T-cell (primary cell): ENCODE data around the gene S100A2. TPM values are rescaled to one million over a fixed set of nuclear protein-coding genes. Genes with fewer than 3 reads are reported as not detected.

Experiments
- ATAC-seq, 4 experiments: fragments of 200-7000 bp in 3 of 4; fragments of 150-1000 bp in 1 of 4; cut with Tn5 transposase; replicated peaks in 1 of 4; 1 replicate in 3 of 4; 2 replicates in 1 of 4; pipeline ENCODE4 v1.10.0; 2021; ENCODE audit warnings: moderate library complexity in 3 of 4, mild to moderate bottlenecking in 2 of 4, moderate number of reproducible peaks in 1 of 4
- CTCF ChIA-PET, 2 donors: fragments of 300-600 bp; sonication (Branson Sonifier 250); formaldehyde crosslinking; loops; one replicate each; lab custom pipeline; 2022; ENCODE audit warnings: antibody characterized with exemption in 2 of 2; lab: Charles Lee
- POLR2A ChIA-PET, 2 donors: fragments of 300-600 bp; sonication (Branson Sonifier 250); formaldehyde crosslinking; loops; one replicate each; lab custom pipeline; 2022; ENCODE audit warnings: antibody characterized with exemption in 2 of 2; lab: Charles Lee
- DNase-seq, 35 experiments: peaks; one replicate each; pipeline versions ENCODE4 v3.0.0 to v3.0.0-alpha.2; 2013 to 2023
- H3K27ac ChIP-seq: one replicate; pipeline ENCODE4 v1.5.1; 2013; ENCODE audit warnings: low read length
- H3K27me3 ChIP-seq, 2 experiments: replicated peaks in 1 of 2; 1 replicate in 1 of 2; 2 replicates in 1 of 2; pipeline versions ENCODE4 v1.6.1 to v1.7.0; 2013; ENCODE audit warnings: low read length in 1 of 2, mixed read lengths in 1 of 2; ENCODE audit not compliant: control insufficient read depth in 2 of 2, insufficient read depth in 2 of 2; ENCODE audit errors: extremely low read depth in 1 of 2
- H3K36me3 ChIP-seq, 2 donors: 1 replicate in 1 of 2; 2 replicates in 1 of 2; pipeline versions ENCODE4 v1.6.1 to v1.7.0; 2013; ENCODE audit warnings: low read length in 1 of 2; ENCODE audit not compliant: control insufficient read depth in 2 of 2, insufficient read depth in 1 of 2; ENCODE audit errors: extremely low read depth in 1 of 2
- H3K4me1 ChIP-seq, 2 experiments: 1 replicate in 1 of 2; 2 replicates in 1 of 2; pipeline versions ENCODE4 v1.6.1 to v1.7.0; 2013; ENCODE audit warnings: low read length in 2 of 2, mixed read lengths in 1 of 2; ENCODE audit not compliant: insufficient read depth in 2 of 2, control insufficient read depth in 1 of 2; ENCODE audit errors: extremely low read depth in 1 of 2
- H3K4me3 ChIP-seq, 2 donors: 1 replicate in 1 of 2; 2 replicates in 1 of 2; pipeline versions ENCODE4 v1.5.1 to v1.7.0; 2013; ENCODE audit warnings: mild to moderate bottlenecking in 2 of 2, low read length in 1 of 2, moderate library complexity in 1 of 2; ENCODE audit not compliant: control insufficient read depth in 1 of 2; ENCODE audit errors: extremely low read depth in 1 of 2
- H3K9me3 ChIP-seq: 2 replicates; pipeline ENCODE4 v1.7.0; 2013
- H3K27ac Mint-ChIP-seq, 2 donors: one replicate each; pipeline ENCODE4 v1.8.0; 2020 to 2021; ENCODE audit warnings: mild to moderate bottlenecking in 2 of 2, mixed read lengths in 2 of 2
- H3K27me3 Mint-ChIP-seq, 2 donors: one replicate each; pipeline ENCODE4 v1.8.0; 2021 to 2022; ENCODE audit warnings: mixed read lengths in 2 of 2
- H3K36me3 Mint-ChIP-seq: one replicate; pipeline ENCODE4 v1.8.0; 2021; ENCODE audit warnings: mixed read lengths
- H3K4me1 Mint-ChIP-seq, 3 donors: one replicate each; pipeline ENCODE4 v1.8.0; 2020 to 2022; ENCODE audit warnings: mixed read lengths in 3 of 3, mild to moderate bottlenecking in 1 of 3
- H3K4me3 Mint-ChIP-seq, 3 donors: one replicate each; pipeline ENCODE4 v1.8.0; 2020 to 2022; ENCODE audit warnings: mild to moderate bottlenecking in 3 of 3, mixed read lengths in 3 of 3, moderate library complexity in 3 of 3
- H3K9me3 Mint-ChIP-seq, 3 donors: one replicate each; pipeline ENCODE4 v1.8.0; 2020 to 2022; ENCODE audit warnings: mixed read lengths in 3 of 3
- WGBS: methylation state at CpG from one replicate; pipeline ENCODE4 v1.1.5; 2013; ENCODE audit warnings: missing lambda C conversion rate; ENCODE audit not compliant: insufficient coverage; 5-methylcytosine and 5-hydroxymethylcytosine counted together
- total RNA-seq, 35 experiments: library from RNA in 6 of 35; stranded (reverse) in 6 of 35; fragments of 120-200 nt in 1 of 35; gene quantifications; one replicate each; pipeline versions ENCODE4 v1.2.1 to v1.2.4 and lab custom pipeline; 2013 to 2026

Gene S100A2
- total RNA-seq, 5 donors from 2014 or later (not counting 1 experiment from before 2014, with no cell fraction given): 0.66 TPM; not detected in 4

GRCh38 chr1:153561466-153561985, 4.1 kb downstream of the S100A2 start:
- H3K4me1 Mint-ChIP-seq: peaks cover 9 to 14% (median 12%) of the 10 kb centered on the region in 3 donors
- CTCF ChIA-PET: interaction anchor here in 1 of 2 donors (1.2 kb wide), 1 partner anchor 51 kb away, joined by 3 read pairs; no protein-coding TSS in a partner anchor
- no peak overlapping the region for H3K27ac Mint-ChIP-seq

GRCh38 chr1:153560771-153561465, 4.7 kb downstream of the S100A2 start:
- Mint-ChIP-seq H3K4me1 (peaks cover 5 to 8% (median 7%) of the 10 kb centered on the region in 3 donors), H3K27ac (no peak overlapping the region), H3K9me3 (no peaks in the 10 kb centered on the region), H3K4me3 (no peak overlapping the region), H3K36me3 (no peaks in the 10 kb centered on the region), H3K27me3 (no peaks in the 10 kb centered on the region)
- DNase-seq (no peak), ATAC-seq (no peak)
- Histone ChIP-seq H3K4me1 (peaks cover 0 to 7% of the 10 kb centered on the region in 2 experiments), H3K36me3 (no peaks in the 10 kb centered on the region), H3K27me3 (no peaks in the 10 kb centered on the region), H3K27ac (no peak overlapping the region), H3K4me3 (no peak overlapping the region), H3K9me3 (no peaks in the 10 kb centered on the region)
- CTCF ChIA-PET: no interaction called here
- WGBS: 84% methylated on average over 3 of the region's 10 CpGs
- POLR2A ChIA-PET: no interaction called here

More at GRCh38 chr1:153561466-153561985, 4.1 kb downstream of the S100A2 start:
- DNase-seq: no peak
- POLR2A ChIA-PET: no interaction called here
- 96% methylated on average over 3 of the region's 3 CpGs for WGBS
- Histone ChIP-seq H3K27me3 (no peaks in the 10 kb centered on the region), H3K4me3 (no peak overlapping the region), H3K4me1 (peaks cover 0 to 13% of the 10 kb centered on the region in 2 experiments), H3K9me3 (no peaks in the 10 kb centered on the region), H3K36me3 (no peaks in the 10 kb centered on the region), H3K27ac (no peak overlapping the region)
- H3K36me3 Mint-ChIP-seq: no peaks in the 10 kb centered on the region
- no peaks in the 10 kb centered on the region for H3K9me3 Mint-ChIP-seq
- H3K4me3 Mint-ChIP-seq: no peak overlapping the region
- no peaks in the 10 kb centered on the region for H3K27me3 Mint-ChIP-seq
- no peak for ATAC-seq

DNA sequence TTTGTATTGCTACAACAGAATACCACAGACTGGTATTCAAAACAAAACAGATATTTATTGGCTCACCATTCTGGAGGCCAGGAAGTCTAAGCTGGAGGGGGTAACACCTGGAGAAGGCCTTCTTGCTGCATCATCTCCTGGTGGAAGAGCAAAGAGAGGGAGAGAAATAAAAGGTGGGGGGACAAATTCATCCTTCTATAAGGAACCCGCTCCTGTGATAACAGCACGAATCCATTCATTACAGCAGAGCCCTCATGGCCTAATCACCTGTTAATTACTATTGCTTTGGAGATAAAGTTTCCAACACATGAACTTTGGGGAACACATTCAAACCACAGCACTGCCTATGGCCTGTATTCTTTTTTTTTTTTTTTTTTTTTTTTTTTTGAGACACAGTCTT, 5.4 kb downstream of the S100A2 start:
- DNase-seq (no peak), ATAC-seq (no peak)
- ChIA-PET CTCF (no interaction called here), POLR2A (no interaction called here)
- Mint-ChIP-seq H3K4me1 (peaks cover under 1 to 1% (median 1%) of the 10 kb centered on the region in 3 donors), H3K27ac (no peak overlapping the region), H3K9me3 (no peaks in the 10 kb centered on the region), H3K36me3 (no peaks in the 10 kb centered on the region), H3K4me3 (no peak overlapping the region), H3K27me3 (no peaks in the 10 kb centered on the region)
- Histone ChIP-seq H3K9me3 (no peaks in the 10 kb centered on the region), H3K27me3 (no peaks in the 10 kb centered on the region), H3K4me3 (no peak overlapping the region), H3K4me1 (peaks cover 0 to under 1% of the 10 kb centered on the region in 2 experiments), H3K36me3 (no peaks in the 10 kb centered on the region), H3K27ac (no peak overlapping the region)
- 80% methylated on average over 1 of the region's 2 CpGs for WGBS

DNA sequence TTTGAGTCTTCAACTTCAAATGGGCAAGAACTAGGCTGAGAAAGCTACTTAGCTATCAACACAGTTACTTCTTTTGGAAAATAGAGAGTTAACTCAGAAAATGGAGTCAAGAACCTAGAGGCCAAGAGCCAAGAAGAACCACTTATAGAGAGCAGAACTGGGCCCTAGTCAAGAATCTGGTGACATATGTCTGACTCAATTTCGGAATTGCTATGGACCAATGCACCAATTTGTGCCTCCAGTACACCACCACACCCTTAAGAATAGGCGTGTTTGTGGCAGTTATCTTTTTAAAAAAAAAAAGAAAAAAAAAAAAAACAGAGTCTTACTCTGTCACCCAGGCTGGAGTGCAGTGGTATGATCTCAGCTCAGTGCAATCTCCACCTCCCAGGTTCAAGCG, 7.8 kb downstream of the S100A2 start:
- POLR2A ChIA-PET: interaction anchor here in 1 of 2 donors (0.6 kb wide), 1 partner anchor 12 kb away, joined by 4 read pairs; the partner anchor contains the start of gene S100A4
- WGBS: 100% methylated on average over 1 of the region's 3 CpGs
- no peaks in the 10 kb centered on the region for H3K36me3 Mint-ChIP-seq

DNA sequence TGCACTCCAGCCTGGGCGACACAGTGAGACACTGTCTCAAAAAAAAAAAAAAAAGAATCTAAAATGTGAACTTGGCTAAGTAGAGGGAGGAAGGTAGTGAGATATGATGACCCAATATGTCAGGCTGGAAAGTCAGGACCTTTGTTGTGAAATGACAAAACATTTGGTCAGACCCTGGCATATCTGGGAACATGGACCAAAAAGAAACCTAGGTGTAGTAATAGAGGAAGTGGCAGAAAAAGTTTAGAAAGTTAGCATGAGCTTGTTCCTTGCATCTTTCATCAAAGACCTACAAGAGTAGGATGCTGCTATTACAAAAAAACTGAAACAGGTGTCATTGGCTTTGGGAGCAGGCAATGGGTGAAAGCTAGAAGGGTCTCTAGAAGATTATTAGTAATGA, 9.3 kb downstream of the S100A2 start:
- Histone ChIP-seq H3K27me3 (no peaks in the 10 kb centered on the region), H3K36me3 (no peaks in the 10 kb centered on the region), H3K27ac (no peak overlapping the region), H3K4me1 (no peaks in the 10 kb centered on the region), H3K9me3 (no peaks in the 10 kb centered on the region), H3K4me3 (no peak overlapping the region)
- Mint-ChIP-seq H3K4me1 (peaks cover 0 to 10% (median 0%) of the 10 kb centered on the region in 3 donors), H3K9me3 (no peaks in the 10 kb centered on the region), H3K36me3 (no peaks in the 10 kb centered on the region), H3K27me3 (no peaks in the 10 kb centered on the region), H3K27ac (no peak overlapping the region), H3K4me3 (no peak overlapping the region)
- WGBS: no CpG with 5 or more reads among the region's 1 CpG
- DNase-seq (no peak), ATAC-seq (no peak)
- CTCF ChIA-PET: interaction anchor here in 1 of 2 donors (0.8 kb wide), 1 partner anchor 13 kb away, joined by 3 read pairs; no protein-coding TSS in a partner anchor
- POLR2A ChIA-PET: interaction anchor here in 1 of 2 donors (0.6 kb wide), 1 partner anchor 17 kb away, joined by 8 read pairs; no protein-coding TSS in a partner anchor

More for the DNA sequence above, 7.8 kb downstream of the S100A2 start:
- H3K27ac ChIP-seq: no peak overlapping the region
- ATAC-seq: no peak
- no peak for DNase-seq
- no peaks in the 10 kb centered on the region for H3K36me3 ChIP-seq
- Mint-ChIP-seq H3K4me1 (peaks cover 0 to 10% (median 0%) of the 10 kb centered on the region in 3 donors), H3K9me3 (no peaks in the 10 kb centered on the region), H3K27me3 (no peaks in the 10 kb centered on the region), H3K27ac (no peak overlapping the region), H3K4me3 (no peak overlapping the region)
- no peak overlapping the region for H3K4me3 ChIP-seq
- H3K9me3 ChIP-seq: no peaks in the 10 kb centered on the region
- no peaks in the 10 kb centered on the region for H3K4me1 ChIP-seq
- H3K27me3 ChIP-seq: no peaks in the 10 kb centered on the region
- CTCF ChIA-PET: interaction anchor here in 1 of 2 donors (0.7 kb wide), 1 partner anchor 14 kb away, joined by 3 read pairs; no protein-coding TSS in a partner anchor

- no peaks in the 10 kb centered on the region for H3K9me3 ChIP-seq
- no peaks in the 10 kb centered on the region for H3K36me3 ChIP-seq
- H3K27me3 Mint-ChIP-seq: no peaks in the 10 kb centered on the region
- WGBS: 100% methylated on average over 1 of the region's 2 CpGs
- H3K4me3 Mint-ChIP-seq: no peak overlapping the region
- no peak overlapping the region for H3K27ac Mint-ChIP-seq
- H3K27me3 ChIP-seq: peaks cover 0 to 3% of the 10 kb centered on the region in 2 experiments
- no peak overlapping the region for H3K4me3 ChIP-seq
- H3K4me1 Mint-ChIP-seq: peaks cover 0 to 10% (median 3%) of the 10 kb centered on the region in 3 donors
- H3K4me1 ChIP-seq: no peaks in the 10 kb centered on the region
- DNase-seq: no peak
- ATAC-seq: no peak
- H3K9me3 Mint-ChIP-seq: no peaks in the 10 kb centered on the region
- ChIA-PET POLR2A (interaction anchor here in 1 of 2 donors (0.6 kb wide), 1 partner anchor 104 kb away, joined by 13 read pairs; no protein-coding TSS in a partner anchor), CTCF (interaction anchor here in 1 of 2 donors (1.0 kb wide), 1 partner anchor 20 kb away, joined by 5 read pairs; no protein-coding TSS in a partner anchor)
- no peak overlapping the region for H3K27ac ChIP-seq
- no peaks in the 10 kb centered on the region for H3K36me3 Mint-ChIP-seq
Measured at GRCh38 chr1:153553830-153554541, 11.7 kb downstream of the S100A2 start.
